Measurements from ENCODE around the gene MAP7D2.
"Not testable (repeated sequence)": the region's sequence is repeated elsewhere in the genome, so short reads cannot be mapped to it uniquely, and the experiment has no call there.

MAP7D2 gene

DNA sequence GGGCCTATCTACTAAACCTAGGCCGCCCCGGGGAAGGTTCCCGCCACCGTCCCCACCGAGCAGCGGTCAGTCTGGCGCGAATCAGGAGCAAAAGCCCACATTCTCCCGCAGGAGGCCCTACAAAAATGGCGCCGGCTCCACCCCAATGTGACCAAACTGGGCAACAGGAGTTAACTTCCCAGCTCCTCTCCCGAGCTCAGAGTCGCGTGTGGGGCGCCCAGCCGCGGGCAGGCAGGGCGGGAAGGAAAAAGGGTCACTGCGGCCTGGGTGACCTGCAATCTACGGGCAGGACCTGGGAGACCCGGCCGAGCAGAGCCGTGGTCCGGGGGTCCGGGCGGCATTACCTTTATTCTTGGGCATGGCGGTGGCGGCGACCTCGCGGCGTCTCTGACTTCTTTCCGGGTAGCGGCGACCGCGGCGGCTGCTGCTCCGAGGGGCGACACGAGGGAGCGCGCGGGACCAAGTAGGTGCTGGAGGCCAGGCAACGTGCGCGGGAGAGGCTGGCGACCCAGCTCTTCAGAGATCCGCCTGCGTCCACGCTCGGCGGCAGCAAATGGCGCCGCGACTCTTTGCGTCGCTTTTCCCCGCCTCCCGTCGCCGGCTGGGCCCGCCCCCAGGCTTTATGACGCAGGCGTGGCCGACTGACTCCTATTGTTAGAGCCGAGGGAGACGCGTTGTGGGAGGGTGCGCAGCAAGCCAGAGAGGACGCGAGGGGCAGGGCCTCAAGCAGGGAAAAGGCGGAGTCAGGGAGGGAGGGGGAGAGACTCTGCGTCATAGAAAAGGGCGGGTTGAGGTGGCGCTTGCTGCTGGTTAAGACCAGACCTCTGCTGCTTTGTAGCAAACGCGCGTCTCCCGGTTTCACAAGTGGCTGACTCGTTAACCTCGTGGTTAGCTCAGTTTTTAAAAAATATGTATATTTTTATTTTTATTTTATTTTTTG, 24.8 kb upstream of the MAP7D2 start, which contains the start of gene EIF1AX:
TSS of gene EIF1AX (minus strand) at position 558 of the 940 bp plus-strand sequence. CDS start at position 360, 198 bp downstream.
- DNase-seq, result peak; percentile 92 to 99 (median 93)
- Histone ChIP-seq H3K4me1 (ENCODE audit: control insufficient read depth, insufficient read depth, low read length, poor library complexity, severe bottlenecking) (peaks cover 16% of the 10 kb centered on the region), H3K36me3 (ENCODE audit: control insufficient read depth, insufficient read depth, low read length) (peaks cover 10% of the 10 kb centered on the region), H3K9me3 (ENCODE audit: control insufficient read depth, low read length) (no peaks in the 10 kb centered on the region), H3K27ac (ENCODE audit: insufficient read depth, low read length, poor library complexity, severe bottlenecking) (peak within 1 kb of the TSS; percentile 80), H3K27me3 (replicated peaks; ENCODE audit: control insufficient read depth, insufficient read depth, low read length, poor library complexity, severe bottlenecking) (no peaks in the 10 kb centered on the region), H3K4me3 (ENCODE audit: insufficient read depth, low read depth, low read length, poor library complexity, severe bottlenecking) (peak within 1 kb of the TSS; percentile 98)

- Histone ChIP-seq H3K4me1 (ENCODE audit: control insufficient read depth, insufficient read depth, low read length, poor library complexity, severe bottlenecking) (peaks cover 16% of the 10 kb centered on the region), H3K9me3 (ENCODE audit: control insufficient read depth, low read length) (no peaks in the 10 kb centered on the region), H3K27ac (ENCODE audit: insufficient read depth, low read length, poor library complexity, severe bottlenecking) (peak overlapping the region; percentile 32), H3K36me3 (ENCODE audit: control insufficient read depth, insufficient read depth, low read length) (peaks cover 10% of the 10 kb centered on the region), H3K4me3 (ENCODE audit: insufficient read depth, low read depth, low read length, poor library complexity, severe bottlenecking) (peak overlapping the region; percentile 98), H3K27me3 (replicated peaks; ENCODE audit: control insufficient read depth, insufficient read depth, low read length, poor library complexity, severe bottlenecking) (no peaks in the 10 kb centered on the region)
- DNase-seq, result no peak
These were observed 23.7 kb upstream of the MAP7D2 start for GRCh38 chrX:20140420-20140819.

DNA sequence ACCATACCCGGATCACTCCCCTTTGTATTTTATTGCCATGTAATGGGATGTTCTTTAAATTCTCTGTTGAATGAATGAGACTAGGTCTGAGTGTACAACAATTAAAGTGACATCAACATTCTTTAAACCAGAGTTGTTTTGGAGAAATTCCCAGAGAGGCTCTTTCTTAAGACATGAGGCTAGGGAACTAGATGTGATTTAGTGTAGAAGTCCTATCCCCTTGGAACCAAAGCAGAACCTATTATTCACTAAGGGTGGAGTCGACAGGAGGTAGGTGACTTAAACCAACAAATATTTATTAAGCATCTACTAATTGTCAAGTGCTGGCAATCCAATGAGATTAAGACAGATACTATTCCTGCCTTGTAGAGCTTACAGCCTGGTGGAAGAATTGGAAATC, 23.3 kb upstream of the MAP7D2 start:
- Histone ChIP-seq H3K9me3 (ENCODE audit: control insufficient read depth, low read length) (no peaks in the 10 kb centered on the region), H3K4me3 (ENCODE audit: insufficient read depth, low read depth, low read length, poor library complexity, severe bottlenecking) (no peak overlapping the region), H3K36me3 (ENCODE audit: control insufficient read depth, insufficient read depth, low read length) (peaks cover 14% of the 10 kb centered on the region), H3K27ac (ENCODE audit: insufficient read depth, low read length, poor library complexity, severe bottlenecking) (peak overlapping the region; percentile 32), H3K4me1 (ENCODE audit: control insufficient read depth, insufficient read depth, low read length, poor library complexity, severe bottlenecking) (peaks cover 16% of the 10 kb centered on the region), H3K27me3 (replicated peaks; ENCODE audit: control insufficient read depth, insufficient read depth, low read length, poor library complexity, severe bottlenecking) (no peaks in the 10 kb centered on the region)
- no peak for DNase-seq

- H3K36me3 ChIP-seq (ENCODE audit: control insufficient read depth, insufficient read depth, low read length), result peaks cover 33% of the 10 kb centered on the region
- H3K9me3 ChIP-seq (ENCODE audit: control insufficient read depth, low read length), result no peaks in the 10 kb centered on the region
- H3K27me3 ChIP-seq (replicated peaks; ENCODE audit: control insufficient read depth, insufficient read depth, low read length, poor library complexity, severe bottlenecking), result no peaks in the 10 kb centered on the region
- peaks cover 16% of the 10 kb centered on the region for H3K4me1 ChIP-seq (ENCODE audit: control insufficient read depth, insufficient read depth, low read length, poor library complexity, severe bottlenecking)
- no peak overlapping the region for H3K4me3 ChIP-seq (ENCODE audit: insufficient read depth, low read depth, low read length, poor library complexity, severe bottlenecking)
- H3K27ac ChIP-seq (ENCODE audit: insufficient read depth, low read length, poor library complexity, severe bottlenecking), result no peak overlapping the region
- DNase-seq, result no peak
These were observed 19.2 kb upstream of the MAP7D2 start for GRCh38 chrX:20135944-20136343.

DNA sequence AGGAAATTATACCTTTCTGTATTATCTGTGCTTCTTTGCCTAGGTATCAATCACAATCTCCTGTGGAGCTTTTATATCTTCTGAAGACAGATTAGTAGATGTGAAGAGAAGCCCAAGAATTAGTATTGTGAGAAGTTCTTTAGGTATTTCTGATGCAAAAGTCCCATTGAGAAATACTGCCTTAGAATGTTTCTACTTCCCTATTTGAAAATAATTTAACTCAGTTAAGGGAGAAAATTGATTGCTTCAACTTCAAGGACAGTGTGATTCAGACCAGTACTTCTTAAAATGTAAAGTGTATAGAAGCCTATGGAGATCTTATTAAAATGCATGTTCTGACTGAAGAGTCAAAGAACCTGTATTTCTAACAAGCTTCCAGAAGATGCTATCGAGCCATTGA, 16.0 kb upstream of the MAP7D2 start:
- Histone ChIP-seq H3K27ac (ENCODE audit: insufficient read depth, low read length, poor library complexity, severe bottlenecking) (no peak overlapping the region), H3K36me3 (ENCODE audit: control insufficient read depth, insufficient read depth, low read length) (peaks cover 50% of the 10 kb centered on the region), H3K27me3 (replicated peaks; ENCODE audit: control insufficient read depth, insufficient read depth, low read length, poor library complexity, severe bottlenecking) (no peaks in the 10 kb centered on the region), H3K4me1 (ENCODE audit: control insufficient read depth, insufficient read depth, low read length, poor library complexity, severe bottlenecking) (no peaks in the 10 kb centered on the region), H3K4me3 (ENCODE audit: insufficient read depth, low read depth, low read length, poor library complexity, severe bottlenecking) (no peak overlapping the region), H3K9me3 (ENCODE audit: control insufficient read depth, low read length) (no peaks in the 10 kb centered on the region)
- DNase-seq, result no peak

- Histone ChIP-seq H3K4me1 (ENCODE audit: control insufficient read depth, insufficient read depth, low read length, poor library complexity, severe bottlenecking) (no peaks in the 10 kb centered on the region), H3K36me3 (ENCODE audit: control insufficient read depth, insufficient read depth, low read length) (peaks cover 44% of the 10 kb centered on the region), H3K27me3 (replicated peaks; ENCODE audit: control insufficient read depth, insufficient read depth, low read length, poor library complexity, severe bottlenecking) (no peaks in the 10 kb centered on the region), H3K27ac (ENCODE audit: insufficient read depth, low read length, poor library complexity, severe bottlenecking) (no peak overlapping the region), H3K9me3 (ENCODE audit: control insufficient read depth, low read length) (no peaks in the 10 kb centered on the region), H3K4me3 (ENCODE audit: insufficient read depth, low read depth, low read length, poor library complexity, severe bottlenecking) (no peak overlapping the region)
- DNase-seq, result no peak
These were observed 13.7 kb upstream of the MAP7D2 start for GRCh38 chrX:20130357-20130756.

DNA sequence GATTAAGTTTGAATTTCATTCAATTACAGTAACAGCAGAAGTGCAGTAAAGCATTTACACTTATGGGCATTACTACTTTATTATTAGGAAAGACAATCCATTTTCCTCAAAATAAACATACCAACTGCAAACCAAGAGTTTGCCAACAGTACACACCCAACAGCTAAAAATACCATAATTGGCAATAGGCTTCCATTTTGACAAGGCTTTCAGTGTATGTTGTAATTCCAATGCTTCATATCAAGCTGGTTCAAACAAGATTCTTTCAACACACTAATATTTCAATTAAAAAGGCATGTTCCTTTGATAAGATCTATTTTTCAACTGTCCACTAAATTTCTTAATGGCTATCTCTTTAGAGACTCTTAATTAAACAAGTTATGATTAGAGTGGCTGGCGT, 12.8 kb upstream of the MAP7D2 start:
- DNase-seq, result no peak
- H3K27ac ChIP-seq (ENCODE audit: insufficient read depth, low read length, poor library complexity, severe bottlenecking), result no peak overlapping the region
- H3K4me3 ChIP-seq (ENCODE audit: insufficient read depth, low read depth, low read length, poor library complexity, severe bottlenecking), result no peak overlapping the region
- no peaks in the 10 kb centered on the region for H3K9me3 ChIP-seq (ENCODE audit: control insufficient read depth, low read length)
- H3K36me3 ChIP-seq (ENCODE audit: control insufficient read depth, insufficient read depth, low read length), result peaks cover 47% of the 10 kb centered on the region
- H3K27me3 ChIP-seq (replicated peaks; ENCODE audit: control insufficient read depth, insufficient read depth, low read length, poor library complexity, severe bottlenecking), result no peaks in the 10 kb centered on the region
- H3K4me1 ChIP-seq (ENCODE audit: control insufficient read depth, insufficient read depth, low read length, poor library complexity, severe bottlenecking), result no peaks in the 10 kb centered on the region

- Histone ChIP-seq H3K4me3 (ENCODE audit: insufficient read depth, low read depth, low read length, poor library complexity, severe bottlenecking) (no peak overlapping the region), H3K27me3 (replicated peaks; ENCODE audit: control insufficient read depth, insufficient read depth, low read length, poor library complexity, severe bottlenecking) (no peaks in the 10 kb centered on the region), H3K4me1 (ENCODE audit: control insufficient read depth, insufficient read depth, low read length, poor library complexity, severe bottlenecking) (no peaks in the 10 kb centered on the region), H3K9me3 (ENCODE audit: control insufficient read depth, low read length) (no peaks in the 10 kb centered on the region), H3K27ac (ENCODE audit: insufficient read depth, low read length, poor library complexity, severe bottlenecking) (no peak overlapping the region), H3K36me3 (ENCODE audit: control insufficient read depth, insufficient read depth, low read length) (peaks cover 44% of the 10 kb centered on the region)
- DNase-seq, result no peak
These were observed 12.0 kb upstream of the MAP7D2 start for GRCh38 chrX:20128670-20129069.

- not testable (repeated sequence) for H3K4me3 ChIP-seq (ENCODE audit: insufficient read depth, low read depth, low read length, poor library complexity, severe bottlenecking); H3K9me3 ChIP-seq (ENCODE audit: control insufficient read depth, low read length); H3K27me3 ChIP-seq (replicated peaks; ENCODE audit: control insufficient read depth, insufficient read depth, low read length, poor library complexity, severe bottlenecking); DNase-seq; H3K27ac ChIP-seq (ENCODE audit: insufficient read depth, low read length, poor library complexity, severe bottlenecking); H3K4me1 ChIP-seq (ENCODE audit: control insufficient read depth, insufficient read depth, low read length, poor library complexity, severe bottlenecking)
- H3K36me3 ChIP-seq (ENCODE audit: control insufficient read depth, insufficient read depth, low read length), result peaks cover 31% of the 10 kb centered on the region
These were observed 10.7 kb upstream of the MAP7D2 start for GRCh38 chrX:20127440-20127839.

DNA sequence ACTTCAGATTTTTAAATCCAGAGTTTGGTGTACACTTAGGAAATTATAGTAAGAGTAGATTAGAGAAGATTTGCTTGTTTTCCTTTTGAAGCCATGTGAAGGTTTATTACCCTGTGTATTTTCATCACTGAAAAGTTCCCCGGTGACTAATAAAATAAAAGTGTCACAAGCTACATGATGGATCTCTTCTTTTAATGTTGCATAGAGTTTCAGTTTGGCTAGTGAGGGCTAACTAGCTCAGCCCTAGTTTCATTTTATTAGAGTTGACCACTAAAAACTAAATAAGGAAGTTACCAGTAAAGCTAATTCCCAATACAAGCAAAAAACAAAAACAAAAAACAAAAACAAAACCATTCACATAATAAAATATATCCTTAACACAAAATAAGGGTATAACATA, 10.1 kb upstream of the MAP7D2 start:
- not testable (repeated sequence) for H3K4me3 ChIP-seq (ENCODE audit: insufficient read depth, low read depth, low read length, poor library complexity, severe bottlenecking); H3K4me1 ChIP-seq (ENCODE audit: control insufficient read depth, insufficient read depth, low read length, poor library complexity, severe bottlenecking); H3K27ac ChIP-seq (ENCODE audit: insufficient read depth, low read length, poor library complexity, severe bottlenecking); H3K9me3 ChIP-seq (ENCODE audit: control insufficient read depth, low read length); H3K27me3 ChIP-seq (replicated peaks; ENCODE audit: control insufficient read depth, insufficient read depth, low read length, poor library complexity, severe bottlenecking); DNase-seq
- peaks cover 27% of the 10 kb centered on the region for H3K36me3 ChIP-seq (ENCODE audit: control insufficient read depth, insufficient read depth, low read length)

Measured in effector memory CD4-positive, alpha-beta T cell (primary cell).